Activated CD4-positive, alpha-beta T cell treated with anti-CD3 and anti-CD28 coated beads, Interleukin-2, Interleukin-6, amounts not matched to agents 100 ng/mL and 50 ng/mL, durations not matched to agents 16 hours and 8 hours (primary cell): ENCODE measurements around the gene STRN3.
"Not testable (repeated sequence)": the region's sequence is repeated elsewhere in the genome, so short reads cannot be mapped to it uniquely, and the experiment has no call there.

ENCODE experiments used
- DNase-seq: peaks from one replicate; pipeline ENCODE4 v3.0.0-alpha.2; 2020

The STRN3 gene

GRCh38 chr14:30903285-30904124 lies 122.7 kb downstream of the STRN3 start:
- DNase-seq: no peak

- not testable (repeated sequence) for DNase-seq
These were observed 129.1 kb downstream of the STRN3 start for GRCh38 chr14:30897121-30897520.

GRCh38 chr14:30896435-30896834 lies 129.7 kb downstream of the STRN3 start:
- no peak for DNase-seq

GRCh38 chr14:30894923-30895515 lies 131.2 kb downstream of the STRN3 start:
- no peak for DNase-seq

- DNase-seq: no peak
These were observed 132.4 kb downstream of the STRN3 start for GRCh38 chr14:30893819-30894218.

- DNase-seq: no peak
These were observed 137.0 kb downstream of the STRN3 start for GRCh38 chr14:30889244-30889594.

GRCh38 chr14:30888480-30889243 lies 137.5 kb downstream of the STRN3 start:
- DNase-seq: no peak

- no peak for DNase-seq
These were observed 140.1 kb downstream of the STRN3 start for GRCh38 chr14:30885840-30886740.

- no peak for DNase-seq
These were observed 141.3 kb downstream of the STRN3 start for GRCh38 chr14:30884901-30885300.

GRCh38 chr14:30883508-30884294 lies 142.5 kb downstream of the STRN3 start:
- peak; percentile 36 for DNase-seq

- DNase-seq: no peak
These were observed 143.7 kb downstream of the STRN3 start for GRCh38 chr14:30882431-30882830.

- DNase-seq: no peak
These were observed 149.5 kb downstream of the STRN3 start for GRCh38 chr14:30876692-30877091.

GRCh38 chr14:30875788-30876053 lies 150.5 kb downstream of the STRN3 start:
- no peak for DNase-seq

- no peak for DNase-seq
These were observed 151.0 kb downstream of the STRN3 start for GRCh38 chr14:30874999-30875787.

GRCh38 chr14:30874120-30874998 lies 151.8 kb downstream of the STRN3 start, which contains the start of gene COCH:
Gene COCH (plus strand): TSS chr14:30874559. CDS start chr14:30874939, 380 bp downstream.
- DNase-seq: peak; percentile 18

GRCh38 chr14:30873308-30874119 lies 152.7 kb downstream of the STRN3 start:
- no peak for DNase-seq

GRCh38 chr14:30872602-30873001 lies 153.6 kb downstream of the STRN3 start:
- no peak for DNase-seq

GRCh38 chr14:30869551-30870155 lies 156.5 kb downstream of the STRN3 start:
- no peak for DNase-seq

GRCh38 chr14:30868736-30869135 lies 157.4 kb downstream of the STRN3 start:
- DNase-seq: no peak
